ENCODE data around the gene MED20. TPM values are rescaled to one million over a fixed set of nuclear protein-coding genes. Genes with fewer than 3 reads are reported as not detected.

MED20 gene
- total RNA-seq, 1 experiment from 2014 or later, result 26.4 TPM

GRCh38 chr6:41958022-41958856 lies 37.3 kb upstream of the MED20 start:
- no peaks in the 10 kb centered on the region for H3K27me3 ChIP-seq (ENCODE audit: insufficient read depth, low read length)
- no peaks in the 10 kb centered on the region for H3K9me3 ChIP-seq (ENCODE audit: control insufficient read depth in 1 of 2, insufficient read depth in 1 of 2, low read depth in 1 of 2, low read length in 2 of 2)
- no peak overlapping the region for H3K4me3 ChIP-seq (replicated peaks in 1 of 2; ENCODE audit: low read depth in 1 of 2, low read length in 2 of 2)
- ChIA-PET RAD21 (ENCODE audit: low non-redundant PET in 1 of 2, low total read pairs in 2 of 2, uncharacterized antibody in 2 of 2, unreplicated experiment in 2 of 2) (no interaction called here), POLR2A (no interaction called here), CTCF (no interaction called here)
- H3K27ac ChIP-seq (ENCODE audit: low read depth, low read length), result no peak overlapping the region
- no peak for ATAC-seq
- TF ChIP-seq SP1 (IDR thresholded peaks at IDR 0.05; ENCODE audit: low read depth) (no peak), ZFX (IDR thresholded peaks at IDR 0.05) (no peak), ELF1 (IDR thresholded peaks at IDR 0.05; ENCODE audit: borderline replicate concordance, low read depth) (no peak), ZNF274 (IDR thresholded peaks at IDR 0.05; ENCODE audit: low read depth, low read length) (no peak), SRF (IDR thresholded peaks at IDR 0.05; ENCODE audit: low read depth) (no peak)
- TF ChIP-seq, protein P1, sequence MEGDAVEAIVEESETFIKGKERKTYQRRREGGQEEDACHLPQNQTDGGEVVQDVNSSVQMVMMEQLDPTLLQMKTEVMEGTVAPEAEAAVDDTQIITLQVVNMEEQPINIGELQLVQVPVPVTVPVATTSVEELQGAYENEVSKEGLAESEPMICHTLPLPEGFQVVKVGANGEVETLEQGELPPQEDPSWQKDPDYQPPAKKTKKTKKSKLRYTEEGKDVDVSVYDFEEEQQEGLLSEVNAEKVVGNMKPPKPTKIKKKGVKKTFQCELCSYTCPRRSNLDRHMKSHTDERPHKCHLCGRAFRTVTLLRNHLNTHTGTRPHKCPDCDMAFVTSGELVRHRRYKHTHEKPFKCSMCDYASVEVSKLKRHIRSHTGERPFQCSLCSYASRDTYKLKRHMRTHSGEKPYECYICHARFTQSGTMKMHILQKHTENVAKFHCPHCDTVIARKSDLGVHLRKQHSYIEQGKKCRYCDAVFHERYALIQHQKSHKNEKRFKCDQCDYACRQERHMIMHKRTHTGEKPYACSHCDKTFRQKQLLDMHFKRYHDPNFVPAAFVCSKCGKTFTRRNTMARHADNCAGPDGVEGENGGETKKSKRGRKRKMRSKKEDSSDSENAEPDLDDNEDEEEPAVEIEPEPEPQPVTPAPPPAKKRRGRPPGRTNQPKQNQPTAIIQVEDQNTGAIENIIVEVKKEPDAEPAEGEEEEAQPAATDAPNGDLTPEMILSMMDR (IDR thresholded peaks at IDR 0.05 in 2 of 3, conservative IDR thresholded peaks at IDR 0.05 in 1 of 3; ENCODE audit: borderline replicate concordance in 1 of 3, insufficient read depth in 1 of 3, low read depth in 2 of 3, low read length in 2 of 3), result no peak
- TF ChIP-seq, protein P2, sequence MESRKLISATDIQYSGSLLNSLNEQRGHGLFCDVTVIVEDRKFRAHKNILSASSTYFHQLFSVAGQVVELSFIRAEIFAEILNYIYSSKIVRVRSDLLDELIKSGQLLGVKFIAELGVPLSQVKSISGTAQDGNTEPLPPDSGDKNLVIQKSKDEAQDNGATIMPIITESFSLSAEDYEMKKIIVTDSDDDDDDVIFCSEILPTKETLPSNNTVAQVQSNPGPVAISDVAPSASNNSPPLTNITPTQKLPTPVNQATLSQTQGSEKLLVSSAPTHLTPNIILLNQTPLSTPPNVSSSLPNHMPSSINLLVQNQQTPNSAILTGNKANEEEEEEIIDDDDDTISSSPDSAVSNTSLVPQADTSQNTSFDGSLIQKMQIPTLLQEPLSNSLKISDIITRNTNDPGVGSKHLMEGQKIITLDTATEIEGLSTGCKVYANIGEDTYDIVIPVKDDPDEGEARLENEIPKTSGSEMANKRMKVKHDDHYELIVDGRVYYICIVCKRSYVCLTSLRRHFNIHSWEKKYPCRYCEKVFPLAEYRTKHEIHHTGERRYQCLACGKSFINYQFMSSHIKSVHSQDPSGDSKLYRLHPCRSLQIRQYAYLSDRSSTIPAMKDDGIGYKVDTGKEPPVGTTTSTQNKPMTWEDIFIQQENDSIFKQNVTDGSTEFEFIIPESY (IDR thresholded peaks at IDR 0.05; ENCODE audit: extremely low read depth, insufficient replicate concordance, low read length), result no peak
- no peak overlapping the region for H3K9ac ChIP-seq (ENCODE audit: low read length)
- DNase-seq (ENCODE audit: low read depth, low spot score), result no peak
- no TSS peak for BruUV-seq (replicated peaks)
- H3K4me1 ChIP-seq (ENCODE audit: control insufficient read depth in 1 of 2, insufficient read depth in 2 of 2, low read length in 2 of 2), result peaks cover 0 to 7% of the 10 kb centered on the region in 2 experiments; a peak in 1 of 4 replicates
- H3K9me2 ChIP-seq (ENCODE audit: insufficient read depth), result no peaks in the 10 kb centered on the region
- H3K36me3 ChIP-seq (ENCODE audit: control insufficient read depth in 1 of 2, insufficient read depth in 2 of 2, low read length in 2 of 2), result no peaks in the 10 kb centered on the region
- no peak overlapping the region for H3K4me2 ChIP-seq (ENCODE audit: low read length)
- intact Hi-C loops (cut with micrococcal nuclease), result no loop called here
- H4K20me1 ChIP-seq (ENCODE audit: insufficient read depth), result no peaks in the 10 kb centered on the region
- no peak overlapping the region for H2AFZ ChIP-seq (ENCODE audit: low read depth, low read length, poor library complexity, severe bottlenecking)
- no peaks in the 10 kb centered on the region for H3K79me2 ChIP-seq (ENCODE audit: insufficient read depth, low read length)
